Testis (tissue), 2 donors: ENCODE results near the gene FHL3.

Experiments
- CTCF ChIP-seq, 3 experiments: fragments of 450-650 bp in 2 of 3; fragments of 200-600 bp in 1 of 3; sonication (generic) in 1 of 3; IDR thresholded peaks; one replicate each; pipeline ENCODE4 v1.5.1; 2016 to 2019; ENCODE audit warnings: antibody characterized with exemption in 3 of 3, mild to moderate bottlenecking in 2 of 3, moderate library complexity in 1 of 3
- POLR2A ChIP-seq: fragments of 450-650 bp; IDR thresholded peaks from one replicate; pipeline ENCODE4 v1.6.1; 2017; ENCODE audit warnings: antibody characterized with exemption, mild to moderate bottlenecking, moderate library complexity

GRCh38 chr1:37947364-37947763 is 58.0 kb downstream of the FHL3 start:
- TF ChIP-seq CTCF (IDR thresholded peaks at IDR 0.05) (no peak), POLR2A (no peak)
